Esophagus muscularis mucosa (tissue), 4 donors: ENCODE measurements around the gene NRXN2. TPM values are rescaled to one million over a fixed set of nuclear protein-coding genes. Genes with fewer than 3 reads are reported as not detected.

Experiments
- DNase-seq: peaks from one replicate; pipeline ENCODE4 v3.0.0-alpha.2; 2017; ENCODE audit errors: extremely low spot score
- H3K27ac ChIP-seq, 4 donors: fragments of 200-600 bp; sonication (generic); replicated peaks in 1 of 4; 1 replicate in 3 of 4; 2 replicates in 1 of 4; pipeline ENCODE4 v1.5.1; 2016 to 2019; ENCODE audit warnings: mild to moderate bottlenecking in 1 of 4
- H3K27me3 ChIP-seq, 4 donors: fragments of 200-600 bp; sonication (generic); one replicate each; pipeline versions ENCODE4 v1.5.1 to v1.6.0; 2016 to 2019
- H3K36me3 ChIP-seq, 4 donors: fragments of 200-600 bp; sonication (generic); one replicate each; pipeline ENCODE4 v1.5.1; 2016 to 2019
- H3K4me1 ChIP-seq, 4 donors: fragments of 200-600 bp; sonication (generic); one replicate each; pipeline ENCODE4 v1.5.1; 2016 to 2019
- H3K4me3 ChIP-seq, 4 donors: fragments of 200-600 bp; sonication (generic); 1 replicate in 2 of 4; 2 replicates in 2 of 4; pipeline ENCODE4 v1.5.1; 2016 to 2019; ENCODE audit warnings: mild to moderate bottlenecking in 4 of 4, moderate library complexity in 1 of 4
- H3K9me3 ChIP-seq, 4 donors: fragments of 200-600 bp; sonication (generic); 1 replicate in 3 of 4; 2 replicates in 1 of 4; pipeline ENCODE4 v1.5.1; 2016 to 2019
- CTCF ChIP-seq, 3 experiments: fragments of 200-600 bp in 2 of 3; fragments of 450-650 bp in 1 of 3; sonication (generic) in 2 of 3; IDR thresholded peaks; one replicate each; pipeline ENCODE4 v1.5.1; 2017 to 2019; ENCODE audit warnings: antibody characterized with exemption in 3 of 3, mild to moderate bottlenecking in 2 of 3, moderate library complexity in 1 of 3
- EP300 ChIP-seq: sonication (generic); formaldehyde crosslinking; IDR thresholded peaks from one replicate; pipeline ENCODE4 v1.6.1; 2017; ENCODE audit warnings: antibody characterized with exemption
- POLR2A ChIP-seq: fragments of 450-650 bp; IDR thresholded peaks from one replicate; pipeline ENCODE4 v1.6.1; 2017; ENCODE audit warnings: antibody characterized with exemption, moderate library complexity, mild to moderate bottlenecking, low read depth
- POLR2AphosphoS5 ChIP-seq, 2 donors: sonication (generic); formaldehyde crosslinking; IDR thresholded peaks; one replicate each; pipeline ENCODE4 v1.6.1; 2017; ENCODE audit warnings: antibody characterized with exemption in 2 of 2
- WGBS: methylation state at CpG from one replicate; pipeline ENCODE4 v1.1.5; 2018; 5-methylcytosine and 5-hydroxymethylcytosine counted together
- intact Hi-C: fragments of 100-400 bp; cut with DNase I; formaldehyde crosslinking; loops from one replicate; pipeline ENCODE4 v1.15.1; 2023
- total RNA-seq, 4 donors: library from RNA; depleted of rRNA; stranded (reverse); fragments of >200 nt; gene quantifications; one replicate each; pipeline versions ENCODE4 v1.1.0 to v1.2.1, GENCODE V29; 2016

NRXN2 gene
- total RNA-seq, 4 donors from 2014 or later = 2.1 to 12.9 (median 4.3) TPM

- Histone ChIP-seq H3K36me3 (no peaks in the 10 kb centered on the region), H3K4me3 (no peak overlapping the region), H3K9me3 (no peaks in the 10 kb centered on the region), H3K27ac (peak overlapping the region in 1 of 4 donors; percentile 65), H3K27me3 (no peaks in the 10 kb centered on the region), H3K4me1 (peaks cover 13 to 25% (median 18%) of the 10 kb centered on the region in 4 donors)
- DNase-seq = no peak
- intact Hi-C loops = no loop called here
- 66% methylated on average over 6 of the region's 6 CpGs for WGBS
- no peak for TF ChIP-seq CTCF (IDR thresholded peaks at IDR 0.05)
- TF ChIP-seq POLR2A = no peak
- no peak for TF ChIP-seq POLR2AphosphoS5 (IDR thresholded peaks at IDR 0.05)
Measured at GRCh38 chr11:64687204-64687603, 35.8 kb downstream of the NRXN2 start.

GRCh38 chr11:64686466-64687170, 36.4 kb downstream of the NRXN2 start:
- intact Hi-C loops = no loop called here
- Histone ChIP-seq H3K9me3 (no peaks in the 10 kb centered on the region), H3K27me3 (no peaks in the 10 kb centered on the region), H3K4me3 (no peak overlapping the region), H3K4me1 (peaks cover 13 to 25% (median 18%) of the 10 kb centered on the region in 4 donors), H3K36me3 (no peaks in the 10 kb centered on the region), H3K27ac (no peak overlapping the region)
- 90% methylated on average over 7 of the region's 9 CpGs for WGBS
- no peak for DNase-seq
- TF ChIP-seq EP300 = no peak
- TF ChIP-seq CTCF (IDR thresholded peaks at IDR 0.05) = no peak

GRCh38 chr11:64685536-64685935, 37.5 kb downstream of the NRXN2 start:
- Histone ChIP-seq H3K4me1 (peaks cover 13 to 25% (median 18%) of the 10 kb centered on the region in 4 donors), H3K27ac (no peak overlapping the region), H3K4me3 (no peak overlapping the region), H3K9me3 (no peaks in the 10 kb centered on the region), H3K36me3 (no peaks in the 10 kb centered on the region), H3K27me3 (no peaks in the 10 kb centered on the region)
- intact Hi-C loops = no loop called here
- no peak for TF ChIP-seq POLR2A
- TF ChIP-seq POLR2AphosphoS5 (IDR thresholded peaks at IDR 0.05) = no peak
- TF ChIP-seq EP300 = no peak
- no peak for TF ChIP-seq CTCF (IDR thresholded peaks at IDR 0.05)
- DNase-seq = no peak
- 97% methylated on average over 11 of the region's 18 CpGs for WGBS

- intact Hi-C loops = no loop called here
- WGBS = 75% methylated on average over 8 of the region's 8 CpGs
- no peak overlapping the region for H3K27ac ChIP-seq
Measured at GRCh38 chr11:64684357-64684756, 38.6 kb downstream of the NRXN2 start.

GRCh38 chr11:64681171-64681570, 41.8 kb downstream of the NRXN2 start:
- no peaks in the 10 kb centered on the region for H3K9me3 ChIP-seq
- DNase-seq = no peak

More at GRCh38 chr11:64684357-64684756, 38.6 kb downstream of the NRXN2 start:
- no peaks in the 10 kb centered on the region for H3K27me3 ChIP-seq
- H3K4me1 ChIP-seq = peaks cover 13 to 23% (median 18%) of the 10 kb centered on the region in 4 donors
- H3K9me3 ChIP-seq = no peaks in the 10 kb centered on the region
- no peaks in the 10 kb centered on the region for H3K36me3 ChIP-seq
- TF ChIP-seq EP300 = no peak
- H3K4me3 ChIP-seq = no peak overlapping the region
- no peak for DNase-seq

More at GRCh38 chr11:64681171-64681570, 41.8 kb downstream of the NRXN2 start:
- TF ChIP-seq EP300 (no peak), POLR2A (no peak), CTCF (IDR thresholded peaks at IDR 0.05) (no peak), POLR2AphosphoS5 (IDR thresholded peaks at IDR 0.05) (no peak)
- 77% methylated on average over 4 of the region's 4 CpGs for WGBS
- Histone ChIP-seq H3K27ac (no peak overlapping the region), H3K36me3 (no peaks in the 10 kb centered on the region), H3K4me1 (no peaks in the 10 kb centered on the region), H3K4me3 (no peak overlapping the region), H3K27me3 (peaks cover 0 to 22% (median 0%) of the 10 kb centered on the region in 4 donors)
- intact Hi-C loops = no loop called here
